AG10803 (cell line): ENCODE data around the gene PI4KB.
A peak's percentile ranks its signal among the peaks of the same experiment; 100 is the strongest.

Experiments
- DNase-seq: peaks from one replicate; pipeline ENCODE4 v3.0.0; 2010; ENCODE audit warnings: low read depth
- H3K4me3 ChIP-seq: 2 replicates; pipeline ENCODE4 v1.5.1; 2011; ENCODE audit warnings: mild to moderate bottlenecking, low read length, control low read depth
- CTCF ChIP-seq: conservative IDR thresholded peaks from 2 replicates; pipeline ENCODE4 v1.5.1; 2011; ENCODE audit warnings: mild to moderate bottlenecking, low read length, control low read depth, inconsistent platforms

The PI4KB gene

DNA sequence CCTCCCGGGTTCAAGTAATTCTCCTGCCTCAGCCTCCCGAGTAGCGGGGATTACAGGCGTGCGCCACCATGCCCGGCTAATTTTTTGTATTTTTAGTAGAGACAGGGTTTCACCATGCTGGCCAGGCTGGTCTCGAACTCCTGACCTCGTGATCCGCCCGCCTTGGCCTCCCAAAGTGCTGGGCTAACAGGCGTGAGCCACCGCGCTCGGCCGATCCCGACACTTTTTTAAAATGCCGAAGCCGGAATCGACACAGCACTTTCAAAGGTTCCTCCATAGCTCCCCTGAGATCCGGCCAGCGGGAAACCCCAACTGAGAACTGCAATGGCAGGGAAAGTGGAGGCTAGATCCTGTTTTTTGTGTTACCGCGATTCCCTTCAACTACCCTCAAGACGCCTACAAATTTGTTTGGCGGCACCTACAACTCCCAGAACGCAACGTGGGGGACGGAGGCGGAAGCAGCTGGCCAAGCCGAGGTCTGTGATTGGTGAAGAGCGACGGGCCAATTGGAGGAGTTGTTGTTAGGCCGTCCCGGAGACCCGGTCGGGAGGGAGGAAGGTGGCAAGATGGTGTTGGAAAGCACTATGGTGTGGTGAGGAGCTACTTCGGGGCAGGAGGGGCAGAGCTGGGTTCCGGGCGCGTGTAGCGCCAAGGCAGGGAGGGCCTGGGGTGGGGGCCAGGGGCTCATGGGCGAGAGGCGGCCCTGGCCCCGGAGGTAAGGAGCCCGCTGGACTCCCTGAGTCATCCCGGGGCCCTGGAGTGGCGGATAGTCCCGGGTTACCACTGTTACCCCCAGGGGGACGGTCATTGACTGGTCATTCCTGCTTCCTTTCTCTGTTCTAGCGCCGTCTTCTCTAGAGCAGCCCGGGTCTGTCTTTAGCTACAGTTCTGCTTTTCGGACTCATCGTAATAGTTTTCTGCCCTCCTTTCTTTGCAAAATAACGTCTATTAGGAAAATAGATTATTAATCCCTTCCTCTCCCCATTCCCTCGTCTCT is 72.7 kb downstream of the PI4KB start, which contains the start of gene PSMD4:
PSMD4 (plus strand) TSS at position 518 of the 997 bp plus-strand sequence; CDS start at position 567, 49 bp downstream.
- DNase-seq, result peak; percentile 96
- peak within 1 kb of the TSS; percentile 87 for H3K4me3 ChIP-seq
- no peak for TF ChIP-seq CTCF

GRCh38 chr1:151251656-151252470 is 75.4 kb downstream of the PI4KB start:
- TF ChIP-seq CTCF, result peak; percentile 94
- peak; percentile 83 for DNase-seq

DNA sequence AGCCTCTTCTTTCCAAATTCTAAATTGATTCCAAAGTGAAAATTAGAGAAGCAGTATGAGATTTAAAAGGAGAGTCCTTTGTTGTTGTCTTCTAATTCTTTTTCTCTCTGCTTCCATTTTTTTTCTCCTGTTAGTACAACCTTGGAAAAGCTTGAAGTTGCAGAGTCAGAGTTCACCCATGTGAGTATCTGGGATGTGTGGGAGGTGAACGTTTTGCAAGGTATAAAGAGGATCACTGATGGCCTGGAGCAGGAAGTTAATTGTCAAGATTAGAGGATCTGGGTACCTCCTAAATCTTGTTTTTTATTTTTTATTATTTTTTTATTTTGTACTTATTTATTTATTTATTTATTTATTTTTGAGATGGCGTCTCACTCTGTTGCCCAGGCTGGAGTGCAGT is 80.4 kb downstream of the PI4KB start:
- no peak for TF ChIP-seq CTCF
- DNase-seq, result no peak
- no peak overlapping the region for H3K4me3 ChIP-seq

More at GRCh38 chr1:151251656-151252470, 75.4 kb downstream of the PI4KB start:
- H3K4me3 ChIP-seq, result no peak overlapping the region

GRCh38 chr1:151243683-151244216 is 83.5 kb downstream of the PI4KB start:
- DNase-seq, result no peak
- H3K4me3 ChIP-seq, result no peak overlapping the region
- TF ChIP-seq CTCF, result no peak

- no peak for TF ChIP-seq CTCF
- no peak overlapping the region for H3K4me3 ChIP-seq
- DNase-seq, result no peak
Measured at GRCh38 chr1:151242442-151242841, 84.8 kb downstream of the PI4KB start.
